HAP-1 (cell line): ENCODE data around the gene TRIM62.

Source experiments
- DNase-seq, 2 experiments: peaks; one replicate each; pipeline ENCODE4 v3.0.0-alpha.2; 2016 to 2020; ENCODE audit warnings: low spot score in 2 of 2
- H3K27me3 ChIP-seq: fragments of 250-450 bp; sonication (Bioruptor Pico); 2 replicates; pipeline ENCODE4 v1.5.1; 2020; ENCODE audit warnings: low read depth, mild to moderate bottlenecking, moderate library complexity
- H3K36me3 ChIP-seq: fragments of 250-450 bp; sonication (Bioruptor Pico); replicated peaks from 2 replicates; pipeline ENCODE4 v1.5.1; 2020; ENCODE audit warnings: mild to moderate bottlenecking
- H3K4me1 ChIP-seq: fragments of 250-450 bp; sonication (Bioruptor Pico); 2 replicates; pipeline ENCODE4 v1.5.1; 2020; ENCODE audit warnings: mild to moderate bottlenecking
- H3K4me3 ChIP-seq: fragments of 250-450 bp; sonication (Bioruptor Pico); 2 replicates; pipeline ENCODE4 v1.5.1; 2020; ENCODE audit warnings: mild to moderate bottlenecking, moderate library complexity
- H3K9me3 ChIP-seq: fragments of 250-450 bp; sonication (Bioruptor Pico); 2 replicates; pipeline ENCODE4 v1.5.1; 2020; ENCODE audit warnings: mild to moderate bottlenecking, moderate library complexity
- in situ Hi-C: fragments of 300-500 bp; cut with MboI; formaldehyde crosslinking; loops from 3 replicates; pipeline ENCODE4 v1.14.3; 2020; ENCODE audit warnings: low sequenced_read_pairs, inconsistent platforms, mixed read lengths

TRIM62 gene

DNA sequence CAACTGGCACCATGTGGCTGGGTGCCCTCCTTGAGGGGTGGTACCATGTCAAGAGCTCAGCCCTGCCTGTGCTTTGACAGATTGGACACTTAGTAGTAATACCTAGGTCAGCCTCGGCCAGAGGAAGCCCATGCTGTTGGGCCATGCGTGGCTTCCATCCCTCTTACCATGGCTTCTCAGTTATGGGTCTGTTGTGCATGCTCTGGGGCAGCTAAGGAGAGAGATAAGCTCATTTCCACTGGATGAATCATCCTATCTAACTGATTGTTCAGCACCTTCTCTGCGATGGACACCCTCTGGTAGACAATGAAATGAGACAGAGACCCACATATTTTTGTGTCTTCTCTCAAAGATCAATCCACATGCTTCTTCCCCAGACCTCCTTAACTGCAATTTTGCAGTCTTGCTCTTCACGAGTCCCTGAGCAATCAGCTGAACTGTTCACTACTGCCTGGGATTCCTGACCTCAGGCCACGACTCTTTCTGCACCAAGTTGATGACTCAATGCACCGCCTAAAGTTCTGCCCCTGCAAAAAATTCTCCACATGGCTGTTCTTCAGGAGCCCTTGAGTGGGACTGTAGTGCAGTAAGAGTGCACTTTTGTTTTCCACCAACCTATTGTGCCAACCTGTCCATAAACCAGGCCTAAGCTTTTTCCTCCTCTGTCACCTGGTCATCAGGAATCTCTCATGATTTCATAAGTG lies 6.9 kb upstream of the TRIM62 start:
- no peak overlapping the region for H3K4me3 ChIP-seq
- in situ Hi-C loops = no loop called here
- no peak for DNase-seq
- H3K4me1 ChIP-seq = peaks cover 13% of the 10 kb centered on the region
- no peaks in the 10 kb centered on the region for H3K9me3 ChIP-seq
- H3K27me3 ChIP-seq = peaks cover 20% of the 10 kb centered on the region
- no peaks in the 10 kb centered on the region for H3K36me3 ChIP-seq

DNA sequence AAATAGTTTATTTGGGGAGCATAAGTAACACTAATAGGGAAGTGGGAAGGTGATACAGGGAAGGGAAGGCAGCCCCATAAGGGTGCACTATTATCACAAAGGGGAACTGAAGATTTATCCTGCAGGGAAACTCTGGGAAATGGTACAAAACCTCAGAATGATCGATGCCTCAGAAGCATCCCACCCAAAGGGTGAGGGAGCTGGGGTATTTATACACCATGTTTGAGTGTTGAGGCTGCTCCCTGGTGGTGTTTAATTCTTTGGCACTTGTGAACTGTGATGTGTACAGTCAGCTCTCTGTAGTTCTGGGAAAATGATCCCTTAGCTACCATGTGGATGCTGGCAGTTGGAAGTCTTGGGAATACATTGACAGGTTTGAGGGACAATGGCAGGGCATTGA lies 5.1 kb upstream of the TRIM62 start:
- in situ Hi-C loops = no loop called here
- H3K4me3 ChIP-seq = no peak overlapping the region
- no peak for DNase-seq

DNA sequence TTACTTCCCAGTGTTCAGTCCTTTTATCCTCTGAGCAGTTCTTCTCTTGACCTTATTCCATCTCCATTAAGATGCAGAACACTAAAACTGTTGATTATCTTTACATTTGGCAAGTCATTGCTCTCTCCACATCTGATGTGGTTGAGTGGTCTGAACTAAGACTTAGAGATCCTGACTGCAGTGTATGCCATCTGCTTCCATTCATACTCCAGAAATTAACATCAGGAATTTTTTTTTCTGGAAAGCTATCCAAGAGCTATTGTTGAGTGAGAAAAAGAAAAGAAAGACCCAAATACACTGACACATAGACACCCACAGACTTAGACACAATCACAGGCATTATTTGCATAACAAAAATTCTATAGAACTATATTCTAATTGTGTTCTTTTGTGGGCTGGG lies 3.7 kb upstream of the TRIM62 start:
- DNase-seq = peak; percentile 48 to 95
- H3K4me1 ChIP-seq = peaks cover 20% of the 10 kb centered on the region
- H3K4me3 ChIP-seq = no peak overlapping the region
- H3K36me3 ChIP-seq = no peaks in the 10 kb centered on the region
- in situ Hi-C loops = no loop called here
- no peaks in the 10 kb centered on the region for H3K9me3 ChIP-seq
- H3K27me3 ChIP-seq = no peaks in the 10 kb centered on the region

More for the DNA sequence above, 5.1 kb upstream of the TRIM62 start:
- peaks cover 20% of the 10 kb centered on the region for H3K4me1 ChIP-seq
- no peaks in the 10 kb centered on the region for H3K9me3 ChIP-seq
- H3K36me3 ChIP-seq = no peaks in the 10 kb centered on the region
- H3K27me3 ChIP-seq = peaks cover 2% of the 10 kb centered on the region

- no peaks in the 10 kb centered on the region for H3K36me3 ChIP-seq
- H3K4me3 ChIP-seq = no peak overlapping the region
- H3K9me3 ChIP-seq = no peaks in the 10 kb centered on the region
- no peaks in the 10 kb centered on the region for H3K27me3 ChIP-seq
- in situ Hi-C loops = no loop called here
- DNase-seq = no peak
- peaks cover 23% of the 10 kb centered on the region for H3K4me1 ChIP-seq
These were observed 1.5 kb upstream of the TRIM62 start for GRCh38 chr1:33183306-33183705.

DNA sequence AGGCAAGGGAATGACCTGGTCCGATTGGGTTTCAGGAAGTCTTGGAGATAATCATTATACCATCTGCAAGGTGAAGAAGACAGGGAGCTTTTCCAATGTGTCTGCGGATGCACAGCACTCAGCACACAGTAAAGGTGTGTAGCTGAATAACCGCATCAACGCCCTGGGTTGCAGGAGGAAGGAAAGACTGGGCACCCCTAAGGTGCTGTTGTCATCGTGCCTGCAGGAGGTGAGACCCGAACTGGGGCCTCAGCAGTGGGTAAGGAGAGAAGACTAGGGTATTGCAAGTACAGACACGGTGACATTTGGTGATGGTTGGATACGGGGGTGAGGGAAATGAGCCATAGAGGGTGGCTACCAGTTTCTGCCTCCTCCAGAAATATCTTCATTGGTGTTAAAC lies 1.1 kb upstream of the TRIM62 start:
- no peak for DNase-seq
- H3K36me3 ChIP-seq = no peaks in the 10 kb centered on the region
- in situ Hi-C loops = no loop called here
- H3K27me3 ChIP-seq = no peaks in the 10 kb centered on the region
- H3K4me1 ChIP-seq = peaks cover 23% of the 10 kb centered on the region
- no peaks in the 10 kb centered on the region for H3K9me3 ChIP-seq
- H3K4me3 ChIP-seq = no peak overlapping the region

- Histone ChIP-seq H3K36me3 (no peaks in the 10 kb centered on the region), H3K9me3 (no peaks in the 10 kb centered on the region), H3K4me1 (peaks cover 23% of the 10 kb centered on the region), H3K4me3 (peak overlapping the region; percentile 60), H3K27me3 (no peaks in the 10 kb centered on the region)
- in situ Hi-C loops = no loop called here
- peak in 1 of 2 experiments; percentile 21 for DNase-seq
These were observed 578 bp upstream of the TRIM62 start for GRCh38 chr1:33182401-33182841.

DNA sequence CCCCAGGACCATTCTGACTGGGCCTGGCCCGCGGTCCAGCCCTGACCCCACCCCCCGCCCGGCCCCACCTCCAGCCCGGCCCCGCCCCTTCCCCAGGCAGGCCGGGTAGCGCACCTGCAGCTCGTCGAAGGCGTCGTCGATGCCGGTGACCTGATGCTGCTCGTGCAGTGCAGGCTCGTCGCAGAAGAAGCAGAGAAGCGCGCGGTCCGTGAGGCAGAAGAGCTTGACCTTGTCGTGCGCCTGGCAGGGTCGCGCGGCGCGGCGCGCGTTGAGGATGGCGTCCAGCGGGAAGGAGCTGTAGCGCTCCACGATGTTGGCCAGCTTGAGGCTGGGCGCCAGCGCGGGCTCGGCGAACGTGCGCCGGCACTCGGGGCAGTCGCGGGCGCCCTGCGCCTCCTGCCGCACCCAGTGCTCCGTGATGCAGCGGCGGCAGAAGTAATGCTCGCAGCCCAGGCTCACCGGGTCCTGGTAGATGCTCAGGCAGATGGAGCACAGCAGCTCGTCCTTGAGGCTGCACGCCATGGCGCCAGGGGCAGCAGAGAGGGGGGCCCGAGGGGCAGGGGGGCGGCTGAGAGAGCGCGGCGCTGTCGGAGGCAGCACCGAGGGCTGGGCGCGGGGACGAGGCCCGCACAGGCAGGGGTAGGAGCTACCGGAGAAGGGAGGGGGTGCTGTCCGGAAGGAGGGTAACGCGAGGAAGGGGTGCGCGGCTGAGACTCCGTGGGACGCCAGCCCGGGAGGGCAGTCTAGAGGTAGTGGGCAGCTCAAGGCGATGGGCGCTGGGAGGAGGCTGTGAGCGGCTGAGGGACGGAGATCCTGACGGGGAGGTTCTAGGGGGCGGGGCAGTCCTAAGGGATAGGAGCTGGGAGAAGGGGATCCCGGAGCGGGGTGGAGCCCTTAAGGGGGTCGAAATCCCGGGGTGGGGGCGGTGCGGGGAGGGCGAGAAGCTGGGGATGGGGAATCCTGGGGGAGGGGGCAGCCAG lies 642 bp downstream of the TRIM62 start:
- in situ Hi-C loops = no loop called here
- peaks cover 20% of the 10 kb centered on the region for H3K4me1 ChIP-seq
- no peaks in the 10 kb centered on the region for H3K27me3 ChIP-seq
- no peaks in the 10 kb centered on the region for H3K9me3 ChIP-seq
- H3K4me3 ChIP-seq = peak overlapping the region; percentile 60
- no peaks in the 10 kb centered on the region for H3K36me3 ChIP-seq
- peak; percentile 85 to 89 for DNase-seq

DNA sequence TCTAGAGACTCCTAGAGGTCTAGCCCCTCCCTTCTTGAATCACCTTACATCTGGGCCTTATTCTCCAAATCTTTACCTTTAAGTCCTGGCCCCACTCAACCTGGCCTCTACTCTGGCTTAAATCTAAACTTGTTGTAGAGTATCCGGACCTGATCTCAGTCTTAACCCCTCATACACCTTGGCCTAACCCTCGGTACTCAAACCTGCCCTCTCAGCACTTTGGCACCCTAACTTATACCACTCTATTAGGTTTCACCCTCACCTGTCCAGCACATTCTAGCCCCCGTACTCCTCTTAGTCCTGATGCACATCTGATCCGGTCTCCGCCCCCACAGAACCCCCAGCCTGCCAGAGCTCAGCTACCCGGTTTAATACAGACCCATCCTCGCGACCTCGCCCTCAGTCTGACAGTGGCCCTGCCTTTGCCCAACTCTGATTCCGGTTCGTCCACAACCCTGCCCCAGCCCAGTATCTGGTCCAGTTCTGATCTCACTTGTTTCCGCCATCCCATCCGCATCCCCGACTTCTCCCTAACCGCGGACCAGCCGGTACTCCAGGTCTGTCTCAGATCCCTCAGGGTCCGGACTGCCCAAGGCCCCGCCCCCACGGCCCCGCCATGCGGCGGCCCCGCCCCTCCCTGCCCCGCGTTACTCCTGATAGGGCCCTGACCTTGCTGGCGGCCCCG lies 1.5 kb downstream of the TRIM62 start:
- Histone ChIP-seq H3K4me1 (peaks cover 16% of the 10 kb centered on the region), H3K4me3 (peak overlapping the region; percentile 24), H3K36me3 (no peaks in the 10 kb centered on the region), H3K9me3 (no peaks in the 10 kb centered on the region), H3K27me3 (no peaks in the 10 kb centered on the region)
- DNase-seq = peak in 1 of 2 experiments; percentile 96
- in situ Hi-C loops = no loop called here

- no peak overlapping the region for H3K4me3 ChIP-seq
- peaks cover 10% of the 10 kb centered on the region for H3K4me1 ChIP-seq
- H3K36me3 ChIP-seq = no peaks in the 10 kb centered on the region
- in situ Hi-C loops = no loop called here
- no peaks in the 10 kb centered on the region for H3K27me3 ChIP-seq
- no peak for DNase-seq
- no peaks in the 10 kb centered on the region for H3K9me3 ChIP-seq
These were observed 2.9 kb downstream of the TRIM62 start for GRCh38 chr1:33178836-33179439.

GRCh38 chr1:33177996-33178540 lies 3.8 kb downstream of the TRIM62 start:
- peaks cover 10% of the 10 kb centered on the region for H3K4me1 ChIP-seq
- H3K36me3 ChIP-seq = no peaks in the 10 kb centered on the region
- no peaks in the 10 kb centered on the region for H3K27me3 ChIP-seq
- no peak overlapping the region for H3K4me3 ChIP-seq
- in situ Hi-C loops = no loop called here
- DNase-seq = no peak
- H3K9me3 ChIP-seq = no peaks in the 10 kb centered on the region

DNA sequence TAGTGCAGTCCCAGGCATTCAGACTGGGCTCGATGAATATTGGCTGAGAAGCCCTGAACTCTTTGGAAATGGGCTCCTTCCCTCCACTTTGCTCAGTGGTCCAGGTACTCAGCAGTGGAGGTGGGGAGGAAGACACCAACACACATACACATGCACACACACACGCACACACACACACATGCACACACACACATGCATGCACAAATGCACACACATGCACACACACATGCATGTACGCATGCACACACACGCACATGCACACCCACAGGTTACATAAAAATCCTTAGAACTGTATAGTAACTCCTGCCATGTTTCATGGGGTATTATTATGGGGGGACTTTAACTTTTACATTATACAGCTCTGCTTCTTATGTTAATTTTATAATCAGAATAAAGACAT lies 5.0 kb downstream of the TRIM62 start:
- no peaks in the 10 kb centered on the region for H3K36me3 ChIP-seq
- no peaks in the 10 kb centered on the region for H3K27me3 ChIP-seq
- no peaks in the 10 kb centered on the region for H3K9me3 ChIP-seq
- no peak overlapping the region for H3K4me3 ChIP-seq
- peaks cover 3% of the 10 kb centered on the region; the same call in 1 of the 2 replicates for H3K4me1 ChIP-seq
- DNase-seq = no peak
- in situ Hi-C loops = no loop called here

DNA sequence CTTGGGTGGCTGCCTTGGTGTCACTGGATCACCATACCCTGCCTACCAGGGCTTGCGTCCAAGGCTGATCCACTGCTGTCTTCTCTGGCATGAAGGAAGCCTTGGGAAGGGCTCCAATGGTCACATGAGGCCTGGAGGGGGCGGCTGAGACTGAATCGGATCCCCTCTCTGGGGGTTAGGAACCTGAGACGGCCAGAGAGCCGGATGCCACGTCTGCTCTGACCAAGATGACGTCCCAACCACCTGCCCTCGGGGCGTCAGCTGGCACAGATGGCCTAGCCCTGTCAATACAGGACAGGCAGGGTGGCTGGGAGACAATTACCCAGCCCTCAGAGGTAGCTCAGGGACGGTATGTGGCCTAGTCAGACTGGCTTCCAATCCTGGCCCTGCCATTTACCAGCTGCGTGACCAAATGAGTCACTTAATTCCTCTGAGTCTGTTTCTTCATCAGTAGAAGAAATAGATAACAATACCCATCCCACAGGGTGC lies 5.4 kb downstream of the TRIM62 start:
- Histone ChIP-seq H3K36me3 (no peaks in the 10 kb centered on the region), H3K4me1 (peaks cover 3% of the 10 kb centered on the region; the same call in 1 of the 2 replicates), H3K9me3 (no peaks in the 10 kb centered on the region), H3K4me3 (no peak overlapping the region), H3K27me3 (no peaks in the 10 kb centered on the region)
- no peak for DNase-seq
- in situ Hi-C loops = no loop called here

- no peak for DNase-seq
- peaks cover 3% of the 10 kb centered on the region; the same call in 1 of the 2 replicates for H3K4me1 ChIP-seq
- in situ Hi-C loops = no loop called here
- H3K9me3 ChIP-seq = no peaks in the 10 kb centered on the region
- no peaks in the 10 kb centered on the region for H3K36me3 ChIP-seq
- H3K4me3 ChIP-seq = no peak overlapping the region
- no peaks in the 10 kb centered on the region for H3K27me3 ChIP-seq
These were observed 6.0 kb downstream of the TRIM62 start for GRCh38 chr1:33175865-33176264.
